ENCODE data around the gene SLC51A. TPM values are rescaled to one million over a fixed set of nuclear protein-coding genes. Genes with fewer than 3 reads are reported as not detected.

Gene SLC51A
- total RNA-seq, 4 donors from 2014 or later: not detected

GRCh38 chr3:196175116-196175625 is 41.2 kb upstream of the SLC51A start:
- DNase-seq (ENCODE audit: low spot score in 2 of 2): no peak
- intact Hi-C loops (cut with DNase I; ENCODE audit: low total_unique reads): no loop called here
- 78 to 81% methylated on average over 19 of the region's 19 CpGs for WGBS, 2 donors
- H3K4me3 ChIP-seq (ENCODE audit: low read depth, poor library complexity, severe bottlenecking): no peak overlapping the region
- TF ChIP-seq POLR2A (IDR thresholded peaks at IDR 0.05): no peak

- intact Hi-C loops (cut with DNase I; ENCODE audit: low total_unique reads): no loop called here
- no peak for DNase-seq (ENCODE audit: low spot score in 2 of 2)
- no peak overlapping the region for H3K4me3 ChIP-seq (ENCODE audit: low read depth, poor library complexity, severe bottlenecking)
- 84 to 87% methylated on average over 9 of the region's 9 CpGs for WGBS, 2 donors
- TF ChIP-seq CTCF (IDR thresholded peaks at IDR 0.05) (no peak), POLR2A (IDR thresholded peaks at IDR 0.05) (no peak)
Observed at GRCh38 chr3:196175722-196176121, 40.6 kb upstream of the SLC51A start.

- WGBS, 2 donors: 67 to 73% methylated on average over 16 of the region's 16 CpGs
- no peak for TF ChIP-seq CTCF (IDR thresholded peaks at IDR 0.05)
- TF ChIP-seq POLR2A (IDR thresholded peaks at IDR 0.05): no peak
- intact Hi-C loops (cut with DNase I; ENCODE audit: low total_unique reads): no loop called here
- no peak for DNase-seq (ENCODE audit: low spot score in 2 of 2)
- no peak overlapping the region for H3K4me3 ChIP-seq (ENCODE audit: low read depth, poor library complexity, severe bottlenecking)
Observed at GRCh38 chr3:196177567-196177966, 38.8 kb upstream of the SLC51A start.

GRCh38 chr3:196177967-196178366 is 38.4 kb upstream of the SLC51A start:
- WGBS, 2 donors: 28 to 44% methylated on average over 4 of the region's 4 CpGs
- intact Hi-C loops (cut with DNase I; ENCODE audit: low total_unique reads): no loop called here
- TF ChIP-seq POLR2A (IDR thresholded peaks at IDR 0.05): no peak
- TF ChIP-seq CTCF (IDR thresholded peaks at IDR 0.05): no peak
- DNase-seq (ENCODE audit: low spot score in 2 of 2): no peak
- H3K4me3 ChIP-seq (ENCODE audit: low read depth, poor library complexity, severe bottlenecking): no peak overlapping the region

GRCh38 chr3:196178993-196179379 is 37.3 kb upstream of the SLC51A start:
- TF ChIP-seq CTCF (IDR thresholded peaks at IDR 0.05) (no peak), POLR2A (IDR thresholded peaks at IDR 0.05) (no peak)
- no peak overlapping the region for H3K4me3 ChIP-seq (ENCODE audit: low read depth, poor library complexity, severe bottlenecking)
- DNase-seq (ENCODE audit: low spot score in 2 of 2): no peak
- intact Hi-C loops (cut with DNase I; ENCODE audit: low total_unique reads): no loop called here
- WGBS, 2 donors: 62 to 67% methylated on average over 6 of the region's 6 CpGs

- TF ChIP-seq CTCF (IDR thresholded peaks at IDR 0.05): no peak
- no peak for TF ChIP-seq POLR2A (IDR thresholded peaks at IDR 0.05)
Observed at GRCh38 chr3:196179380-196180308, 36.7 kb upstream of the SLC51A start.

More at GRCh38 chr3:196179380-196180308, 36.7 kb upstream of the SLC51A start:
- intact Hi-C loops (cut with DNase I; ENCODE audit: low total_unique reads): no loop called here
- no peak overlapping the region for H3K4me3 ChIP-seq (ENCODE audit: low read depth, poor library complexity, severe bottlenecking)
- no peak for DNase-seq (ENCODE audit: low spot score in 2 of 2)
- 40 to 59% methylated on average over 24 of the region's 24 CpGs for WGBS, 2 donors
